Chondrocyte (in vitro differentiated cells): ENCODE measurements around the gene APOL2. TPM values are rescaled to one million over a fixed set of nuclear protein-coding genes. Genes with fewer than 3 reads are reported as not detected.
"Not testable (repeated sequence)": the region's sequence is repeated elsewhere in the genome, so short reads cannot be mapped to it uniquely, and the experiment has no call there.

ENCODE experiments used
- DNase-seq: peaks from one replicate; pipeline ENCODE4 v3.0.0; 2021; ENCODE audit warnings: mixed read lengths, low spot score
- H3K27ac Mint-ChIP-seq: one replicate; pipeline ENCODE4 v1.8.0; 2021; ENCODE audit warnings: mild to moderate bottlenecking, moderate library complexity, mixed read lengths; ENCODE audit not compliant: unreplicated experiment
- H3K27me3 Mint-ChIP-seq: 2 replicates; pipeline ENCODE4 v1.8.0; 2021; ENCODE audit warnings: low read depth, mixed read lengths
- H3K36me3 Mint-ChIP-seq: 2 replicates; pipeline ENCODE4 v1.8.0; 2021; ENCODE audit warnings: low read depth, mixed read lengths
- H3K4me1 Mint-ChIP-seq: 2 replicates; pipeline ENCODE4 v1.8.0; 2021; ENCODE audit warnings: low read depth, mild to moderate bottlenecking, mixed read lengths
- H3K4me3 Mint-ChIP-seq: one replicate; pipeline ENCODE4 v1.8.0; 2021; ENCODE audit warnings: mild to moderate bottlenecking, moderate library complexity, mixed read lengths; ENCODE audit not compliant: unreplicated experiment
- H3K9me3 Mint-ChIP-seq: 2 replicates; pipeline ENCODE4 v1.8.0; 2021; ENCODE audit warnings: low read depth, mixed read lengths
- CTCF ChIP-seq: fragments of 200-600 bp; sonication (generic); IDR thresholded peaks from 2 replicates; pipeline ENCODE4 v1.5.0; 2021; ENCODE audit warnings: antibody characterized with exemption, mild to moderate bottlenecking, moderate library complexity
- total RNA-seq: library from RNA; stranded (reverse); gene quantifications from 3 replicates; pipeline ENCODE4 v1.2.1, GENCODE V29; 2021

APOL2 gene
- total RNA-seq, 1 donor from 2014 or later = 84.1 TPM

DNA sequence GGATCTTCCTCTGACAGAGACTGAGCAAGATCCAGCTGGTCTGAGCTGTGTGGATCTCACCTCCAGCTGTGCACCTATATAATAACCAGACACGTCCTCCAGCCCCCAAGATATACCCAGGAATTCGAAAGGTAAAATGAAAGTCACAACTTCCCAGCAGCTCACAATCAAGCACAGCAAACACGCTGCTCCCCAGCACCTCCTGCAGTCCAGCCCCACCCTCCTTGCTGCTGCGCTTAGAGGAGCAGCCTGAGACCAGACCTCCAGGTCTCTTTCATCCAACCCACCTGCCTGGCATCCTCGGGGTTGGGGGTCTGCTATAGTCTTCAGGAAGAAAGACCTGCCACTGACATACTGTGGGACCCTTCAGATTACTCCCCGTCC, 34.7 kb downstream of the APOL2 start:
- Mint-ChIP-seq H3K27ac (no peak overlapping the region), H3K4me1 (no peaks in the 10 kb centered on the region), H3K9me3 (peaks cover 4% of the 10 kb centered on the region), H3K4me3 (no peak overlapping the region), H3K27me3 (peaks cover 5% of the 10 kb centered on the region), H3K36me3 (no peaks in the 10 kb centered on the region)
- no peak for DNase-seq
- no peak for TF ChIP-seq CTCF

DNA sequence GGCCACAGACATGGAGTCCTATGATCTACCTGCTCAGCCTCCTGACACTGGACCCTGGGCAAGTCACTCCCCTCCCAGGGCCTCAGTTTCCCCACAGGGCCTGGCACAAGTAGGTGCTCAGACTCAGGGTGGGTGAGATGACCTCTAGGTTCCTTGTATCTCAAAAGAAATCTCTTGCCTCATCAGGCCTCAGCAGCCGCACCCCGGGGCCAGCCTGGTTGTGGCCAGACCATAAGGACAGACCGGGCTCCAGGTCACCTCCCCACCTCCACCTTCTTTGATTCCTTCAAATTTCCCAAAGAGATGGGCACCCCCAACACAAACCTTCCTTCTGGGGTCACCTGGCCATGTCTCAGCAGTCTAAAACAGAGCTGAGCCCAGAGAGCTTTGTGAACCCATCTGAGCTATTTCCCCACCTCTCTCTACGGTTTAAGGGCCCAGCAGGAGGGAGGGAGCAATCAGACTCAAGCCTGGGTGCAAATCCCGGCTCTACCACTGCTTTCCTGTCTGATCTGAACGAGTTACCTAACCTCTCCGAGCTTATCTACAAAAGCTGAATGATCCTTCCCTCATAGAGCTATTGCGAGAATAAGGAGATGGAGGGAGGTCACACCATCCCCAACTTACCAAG, 35.2 kb downstream of the APOL2 start:
- Mint-ChIP-seq H3K36me3 (no peaks in the 10 kb centered on the region), H3K9me3 (peaks cover 1% of the 10 kb centered on the region), H3K27me3 (peaks cover 3% of the 10 kb centered on the region), H3K4me3 (no peak overlapping the region), H3K4me1 (no peaks in the 10 kb centered on the region), H3K27ac (no peak overlapping the region)
- DNase-seq = no peak
- TF ChIP-seq CTCF = no peak

DNA sequence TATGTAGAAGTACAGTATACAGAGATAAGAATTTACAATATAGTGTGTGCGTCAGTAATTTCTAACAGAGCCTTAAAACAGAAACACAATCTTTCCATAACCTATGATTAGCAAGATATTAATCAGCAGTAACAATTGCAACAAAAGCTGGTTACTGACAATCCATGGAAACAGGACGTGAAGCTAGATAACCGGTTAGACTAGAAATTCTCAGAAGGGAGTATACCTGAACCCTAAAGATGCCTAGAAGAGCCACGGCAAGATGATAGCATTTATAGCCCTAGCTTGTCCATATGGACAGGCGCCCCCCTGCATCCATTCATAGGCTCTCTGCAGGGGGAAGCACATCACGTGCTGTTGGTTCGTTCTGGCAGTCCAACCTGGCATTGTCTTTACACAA, 35.9 kb downstream of the APOL2 start:
- not testable (repeated sequence) for H3K4me1 Mint-ChIP-seq, H3K27me3 Mint-ChIP-seq, H3K27ac Mint-ChIP-seq, H3K9me3 Mint-ChIP-seq, H3K36me3 Mint-ChIP-seq, DNase-seq, H3K4me3 Mint-ChIP-seq

DNA sequence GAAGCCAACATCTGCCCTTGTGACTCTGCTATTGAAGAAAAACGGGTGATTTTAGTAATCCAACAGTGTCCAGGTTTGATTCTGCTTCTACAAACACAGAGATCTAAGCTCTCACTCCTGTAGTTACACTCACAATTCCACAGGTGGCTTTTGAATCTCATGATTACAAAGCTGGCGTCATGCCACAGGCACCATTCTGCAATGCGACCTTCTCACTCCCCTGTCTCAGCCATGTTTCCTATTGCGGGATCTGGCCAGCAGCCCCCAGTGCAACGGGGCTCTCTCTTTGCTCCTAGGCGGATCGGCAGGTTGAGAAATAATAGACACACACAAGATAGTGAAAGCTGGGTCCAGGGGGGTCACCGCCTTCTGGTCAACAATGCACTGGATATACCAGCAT, 36.4 kb downstream of the APOL2 start:
- H3K4me3 Mint-ChIP-seq, H3K27me3 Mint-ChIP-seq, H3K4me1 Mint-ChIP-seq, H3K36me3 Mint-ChIP-seq, DNase-seq, H3K9me3 Mint-ChIP-seq, H3K27ac Mint-ChIP-seq: not testable (repeated sequence)

DNA sequence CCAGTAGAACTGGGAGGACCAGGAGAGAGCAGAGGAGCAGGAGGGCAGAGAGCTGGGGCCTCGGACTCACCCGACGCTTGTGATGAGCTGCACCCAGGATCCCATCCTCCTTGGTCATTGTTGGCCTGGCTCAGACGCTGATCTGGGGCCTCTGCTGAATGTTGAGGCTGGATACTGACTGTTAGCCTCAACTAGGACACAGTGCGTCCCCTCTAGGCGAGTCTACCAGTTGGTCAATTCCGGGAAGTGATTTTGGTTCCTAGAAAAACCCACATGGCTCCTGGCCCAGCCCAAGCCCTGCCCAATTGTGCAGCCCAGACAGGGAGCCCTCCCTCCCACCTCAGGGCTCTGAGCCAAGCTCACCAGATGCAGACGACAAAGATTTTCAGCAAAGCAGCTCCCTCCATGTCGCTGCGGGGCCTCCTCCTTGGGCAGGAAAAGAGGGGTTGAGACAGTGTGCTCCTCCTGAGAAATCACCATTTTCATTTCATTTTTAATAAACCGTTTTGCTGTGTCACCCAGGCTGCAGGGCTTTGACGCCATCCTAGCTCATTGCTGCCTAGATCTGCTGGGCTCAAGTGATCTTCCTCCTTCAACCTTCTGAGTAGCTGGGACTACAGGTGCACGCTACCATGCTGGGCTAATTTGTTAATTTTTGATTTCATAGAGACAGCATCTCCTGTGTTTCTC, 37.6 kb downstream of the APOL2 start, which contains the start of gene APOL4:
Gene APOL4, minus strand, starts transcription at position 180 of the 690 bp plus-strand sequence. Its CDS starts 75 bp downstream, at position 105.
- Mint-ChIP-seq H3K27me3 (peaks cover 2% of the 10 kb centered on the region), H3K27ac (no peak within 1 kb of the TSS), H3K4me1 (peaks cover 14% of the 10 kb centered on the region), H3K36me3 (no peaks in the 10 kb centered on the region), H3K9me3 (no peaks in the 10 kb centered on the region), H3K4me3 (no peak within 1 kb of the TSS)
- DNase-seq = no peak
- TF ChIP-seq CTCF = no peak

GRCh38 chr22:36201025-36201424, 38.3 kb downstream of the APOL2 start:
- not testable (repeated sequence) for DNase-seq, H3K27me3 Mint-ChIP-seq, H3K4me3 Mint-ChIP-seq, H3K27ac Mint-ChIP-seq, H3K9me3 Mint-ChIP-seq, H3K36me3 Mint-ChIP-seq
- H3K4me1 Mint-ChIP-seq = peaks cover 20% of the 10 kb centered on the region
